NB4 (cell line): ENCODE results near the gene PLAGL2.

ENCODE experiments used
- MYC ChIP-seq: IDR thresholded peaks from 2 replicates; pipeline ENCODE4 v1.6.1; 2011; ENCODE audit warnings: low read depth, low read length
- POLR2A ChIP-seq: IDR thresholded peaks from 2 replicates; pipeline ENCODE4 v1.6.1; 2011; ENCODE audit warnings: mild to moderate bottlenecking; ENCODE audit not compliant: insufficient read length; ENCODE audit errors: extremely low read depth
- TF ChIP-seq, protein P1 (sequence below): IDR thresholded peaks from one replicate; pipeline ENCODE4 v1.5.1; 2012; ENCODE audit warnings: low read depth, low read length
- TF ChIP-seq, protein P2 (sequence below): IDR thresholded peaks from 2 replicates; pipeline ENCODE4 v1.6.1; 2011; ENCODE audit warnings: low read depth, low read length

- TF ChIP-seq, protein P1, sequence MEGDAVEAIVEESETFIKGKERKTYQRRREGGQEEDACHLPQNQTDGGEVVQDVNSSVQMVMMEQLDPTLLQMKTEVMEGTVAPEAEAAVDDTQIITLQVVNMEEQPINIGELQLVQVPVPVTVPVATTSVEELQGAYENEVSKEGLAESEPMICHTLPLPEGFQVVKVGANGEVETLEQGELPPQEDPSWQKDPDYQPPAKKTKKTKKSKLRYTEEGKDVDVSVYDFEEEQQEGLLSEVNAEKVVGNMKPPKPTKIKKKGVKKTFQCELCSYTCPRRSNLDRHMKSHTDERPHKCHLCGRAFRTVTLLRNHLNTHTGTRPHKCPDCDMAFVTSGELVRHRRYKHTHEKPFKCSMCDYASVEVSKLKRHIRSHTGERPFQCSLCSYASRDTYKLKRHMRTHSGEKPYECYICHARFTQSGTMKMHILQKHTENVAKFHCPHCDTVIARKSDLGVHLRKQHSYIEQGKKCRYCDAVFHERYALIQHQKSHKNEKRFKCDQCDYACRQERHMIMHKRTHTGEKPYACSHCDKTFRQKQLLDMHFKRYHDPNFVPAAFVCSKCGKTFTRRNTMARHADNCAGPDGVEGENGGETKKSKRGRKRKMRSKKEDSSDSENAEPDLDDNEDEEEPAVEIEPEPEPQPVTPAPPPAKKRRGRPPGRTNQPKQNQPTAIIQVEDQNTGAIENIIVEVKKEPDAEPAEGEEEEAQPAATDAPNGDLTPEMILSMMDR = no peak
- TF ChIP-seq POLR2A (no peak), MYC (no peak)
- TF ChIP-seq, protein P2, sequence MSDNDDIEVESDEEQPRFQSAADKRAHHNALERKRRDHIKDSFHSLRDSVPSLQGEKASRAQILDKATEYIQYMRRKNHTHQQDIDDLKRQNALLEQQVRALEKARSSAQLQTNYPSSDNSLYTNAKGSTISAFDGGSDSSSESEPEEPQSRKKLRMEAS = no peak
Observed at GRCh38 chr20:32215729-32216128, 8.2 kb upstream of the PLAGL2 start.
